Retinal pigment epithelial cell (primary cell): ENCODE data around the gene RERE.

Experiments
- DNase-seq: peaks from one replicate; pipeline ENCODE4 v3.0.0-alpha.2; 2010; ENCODE audit warnings: low read depth
- H3K4me3 ChIP-seq: 2 replicates; pipeline ENCODE4 v1.5.1; 2011; ENCODE audit warnings: mild to moderate bottlenecking, low read length, control low read depth, moderate library complexity
- TF ChIP-seq, protein P1 (sequence below): conservative IDR thresholded peaks from 2 replicates; pipeline ENCODE4 v1.5.1; 2011; ENCODE audit warnings: low read depth, low read length, control low read depth, inconsistent platforms

The RERE gene

DNA sequence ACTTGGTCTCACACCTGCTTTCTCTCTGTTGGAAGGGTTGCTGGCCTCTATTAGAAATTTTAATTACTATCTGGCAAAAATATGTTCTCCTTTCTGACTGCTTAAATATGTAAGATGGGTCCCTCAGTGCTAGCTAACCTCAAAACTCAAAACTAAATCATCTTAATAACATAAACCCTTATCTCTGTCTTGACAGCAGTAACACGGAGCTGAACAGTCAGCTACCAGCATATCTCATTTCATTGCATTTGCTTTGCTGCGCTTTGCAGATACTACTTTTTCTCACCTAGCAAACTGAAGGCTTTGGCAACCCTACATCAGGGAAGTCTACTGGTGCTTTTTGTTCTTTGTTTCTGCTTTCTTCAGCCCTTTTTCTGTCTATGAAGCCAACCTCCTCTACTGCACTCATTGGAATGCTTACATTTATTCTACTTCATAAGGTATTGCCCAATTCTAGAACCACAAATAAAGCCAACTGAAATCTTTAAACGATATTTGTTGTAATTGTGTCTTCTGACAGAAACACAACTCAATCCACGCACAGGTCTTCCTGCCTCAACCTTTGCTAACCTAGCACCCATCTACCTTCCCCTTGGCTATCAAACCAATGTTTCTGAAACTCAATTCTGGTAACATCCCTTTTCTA, 95.6 kb downstream of the RERE start:
- TF ChIP-seq, protein P1, sequence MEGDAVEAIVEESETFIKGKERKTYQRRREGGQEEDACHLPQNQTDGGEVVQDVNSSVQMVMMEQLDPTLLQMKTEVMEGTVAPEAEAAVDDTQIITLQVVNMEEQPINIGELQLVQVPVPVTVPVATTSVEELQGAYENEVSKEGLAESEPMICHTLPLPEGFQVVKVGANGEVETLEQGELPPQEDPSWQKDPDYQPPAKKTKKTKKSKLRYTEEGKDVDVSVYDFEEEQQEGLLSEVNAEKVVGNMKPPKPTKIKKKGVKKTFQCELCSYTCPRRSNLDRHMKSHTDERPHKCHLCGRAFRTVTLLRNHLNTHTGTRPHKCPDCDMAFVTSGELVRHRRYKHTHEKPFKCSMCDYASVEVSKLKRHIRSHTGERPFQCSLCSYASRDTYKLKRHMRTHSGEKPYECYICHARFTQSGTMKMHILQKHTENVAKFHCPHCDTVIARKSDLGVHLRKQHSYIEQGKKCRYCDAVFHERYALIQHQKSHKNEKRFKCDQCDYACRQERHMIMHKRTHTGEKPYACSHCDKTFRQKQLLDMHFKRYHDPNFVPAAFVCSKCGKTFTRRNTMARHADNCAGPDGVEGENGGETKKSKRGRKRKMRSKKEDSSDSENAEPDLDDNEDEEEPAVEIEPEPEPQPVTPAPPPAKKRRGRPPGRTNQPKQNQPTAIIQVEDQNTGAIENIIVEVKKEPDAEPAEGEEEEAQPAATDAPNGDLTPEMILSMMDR, result no peak
- DNase-seq, result no peak
- H3K4me3 ChIP-seq, result no peak overlapping the region

DNA sequence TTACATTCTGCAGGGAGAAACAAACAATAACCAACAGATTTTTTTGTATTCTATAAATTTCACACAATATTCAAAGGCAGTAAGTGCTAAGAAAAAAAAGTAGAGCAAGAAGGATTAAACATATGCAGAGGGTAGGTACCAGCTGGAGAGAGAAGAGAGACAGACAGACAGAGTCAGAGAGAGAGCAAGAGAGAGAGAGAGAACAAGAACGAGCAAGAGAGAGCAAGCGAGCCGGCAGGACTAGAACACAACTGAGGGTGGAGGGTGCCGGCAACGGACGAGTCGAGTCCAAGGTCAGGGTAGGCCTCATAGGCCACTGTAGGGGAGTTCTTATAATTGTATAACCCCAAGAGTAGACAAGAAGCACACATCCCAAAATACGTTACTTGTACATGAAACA, 97.1 kb downstream of the RERE start:
- DNase-seq, result no peak
- TF ChIP-seq, protein P1, result no peak
- no peak overlapping the region for H3K4me3 ChIP-seq

GRCh38 chr1:8718850-8719361, 98.5 kb downstream of the RERE start:
- DNase-seq, result no peak
- TF ChIP-seq, protein P1, result no peak
- no peak overlapping the region for H3K4me3 ChIP-seq

DNA sequence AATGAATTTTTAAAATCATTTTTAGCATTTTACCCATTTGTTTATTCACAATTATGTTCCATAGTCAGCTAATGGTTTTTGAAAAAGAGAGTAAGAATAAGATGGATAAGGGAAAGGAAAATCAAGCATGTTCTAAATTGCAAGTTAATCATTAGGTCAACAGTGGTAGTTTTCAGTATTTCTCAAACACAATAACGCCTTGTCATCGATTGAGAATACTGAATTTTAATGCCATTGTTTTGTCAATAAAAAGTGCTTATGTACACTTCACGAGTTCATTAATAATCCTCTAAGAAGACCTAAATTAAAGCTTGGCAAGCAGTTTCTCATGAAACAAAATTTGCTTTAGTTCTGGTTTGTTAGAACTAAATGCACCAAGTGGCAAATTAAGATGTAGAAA, 100.3 kb downstream of the RERE start:
- no peak for DNase-seq
- TF ChIP-seq, protein P1, result no peak
- no peak overlapping the region for H3K4me3 ChIP-seq

DNA sequence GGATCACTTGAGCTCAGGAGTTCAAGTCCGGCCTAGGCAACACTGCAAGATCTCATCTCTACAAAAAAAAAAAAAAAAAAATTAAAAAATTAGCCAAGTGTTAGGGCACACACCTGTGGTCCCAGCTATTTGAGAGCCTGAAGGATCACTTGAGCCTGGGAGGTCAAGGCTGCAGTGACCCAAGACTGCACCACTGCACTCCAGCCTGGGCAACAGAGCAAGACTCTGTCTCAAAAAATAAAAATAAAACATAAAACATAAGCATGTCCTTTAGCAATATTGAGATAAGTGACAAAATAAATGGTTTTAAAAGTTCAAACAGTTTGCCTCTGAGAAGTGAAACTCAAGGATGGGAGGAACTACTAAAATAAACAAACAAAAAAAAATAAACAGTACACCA, 101.2 kb downstream of the RERE start:
- no peak for DNase-seq
- TF ChIP-seq, protein P1, result no peak
- no peak overlapping the region for H3K4me3 ChIP-seq

DNA sequence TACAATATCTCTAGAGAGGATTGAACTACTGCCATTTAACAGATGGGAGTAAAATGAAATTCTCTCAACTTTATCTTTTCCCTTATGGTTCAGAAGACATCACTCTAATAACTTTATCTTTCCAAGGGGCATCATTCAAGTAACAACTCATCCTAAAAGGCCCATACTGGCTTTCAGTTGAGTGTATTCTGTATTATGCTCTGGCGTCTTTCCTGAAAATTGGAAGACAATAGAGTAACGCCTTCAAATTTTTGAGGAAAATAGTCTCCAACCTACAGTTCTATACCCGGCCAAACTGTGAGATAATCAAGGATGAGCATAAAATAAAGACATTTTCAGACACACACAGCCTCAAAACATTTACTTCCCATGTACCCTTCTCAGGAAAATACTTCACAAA, 103.3 kb downstream of the RERE start:
- H3K4me3 ChIP-seq, result no peak overlapping the region
- TF ChIP-seq, protein P1, result no peak
- no peak for DNase-seq
